Body of pancreas (tissue), 4 donors: ENCODE results near the gene NBAS. TPM values are rescaled to one million over a fixed set of nuclear protein-coding genes. Genes with fewer than 3 reads are reported as not detected.

Experiments used
- ATAC-seq: fragments of 150-250 bp; one replicate; pipeline ENCODE4 v1.9.1; 2016
- DNase-seq, 4 donors: peaks; one replicate each; pipeline ENCODE4 v3.0.0-alpha.2; 2019
- H3K27ac ChIP-seq, 4 donors: fragments of 200-600 bp; sonication (generic); 1 replicate in 3 of 4; 2 replicates in 1 of 4; pipeline versions ENCODE4 v1.5.1 to v1.6.1; 2016 to 2019; ENCODE audit warnings: mild to moderate bottlenecking in 1 of 4, mixed read lengths in 1 of 4, moderate library complexity in 1 of 4
- H3K27me3 ChIP-seq, 2 donors: fragments of 200-600 bp; sonication (generic); one replicate each; pipeline ENCODE4 v1.6.0; 2016; ENCODE audit warnings: mild to moderate bottlenecking in 1 of 2
- H3K36me3 ChIP-seq, 2 donors: fragments of 200-600 bp; sonication (generic); replicated peaks in 1 of 2; 2 replicates each; pipeline ENCODE4 v1.5.1; 2016; ENCODE audit warnings: low read depth in 2 of 2; ENCODE audit not compliant: insufficient read depth in 1 of 2
- H3K4me1 ChIP-seq: fragments of 200-600 bp; sonication (generic); one replicate; pipeline ENCODE4 v1.6.0; 2016
- H3K4me3 ChIP-seq, 2 donors: fragments of 200-600 bp; sonication (generic); 1 replicate in 1 of 2; 2 replicates in 1 of 2; pipeline ENCODE4 v1.5.1; 2016 to 2019
- H3K9me3 ChIP-seq, 3 donors: fragments of 200-600 bp; sonication (generic); 1 replicate in 2 of 3; 2 replicates in 1 of 3; pipeline ENCODE4 v1.5.1; 2016
- POLR2A ChIP-seq, 3 donors: fragments of 450-650 bp; IDR thresholded peaks; one replicate each; pipeline ENCODE4 v1.6.1; 2016; ENCODE audit warnings: antibody characterized with exemption in 3 of 3, mild to moderate bottlenecking in 2 of 3
- WGBS, 2 donors: methylation state at CpG; one replicate each; pipeline ENCODE4 v1.1.5; 2017; 5-methylcytosine and 5-hydroxymethylcytosine counted together
- intact Hi-C: fragments of 100-400 bp; cut with DNase I; formaldehyde crosslinking; loops from one replicate; pipeline ENCODE4 v1.15.1; 2023
- total RNA-seq, 2 donors: library from RNA; depleted of rRNA; stranded (reverse); fragments of >200 nt; gene quantifications; one replicate each; pipeline ENCODE4 v1.1.0, GENCODE V29; 2016
- TF ChIP-seq, protein P1 (sequence below), 7 experiments: fragments of 450-650 bp in 4 of 7; fragments of 200-600 bp in 3 of 7; sonication (generic) in 3 of 7; IDR thresholded peaks; one replicate each; pipeline ENCODE4 v1.5.1; 2016 to 2019; ENCODE audit warnings: antibody characterized with exemption in 7 of 7

Gene NBAS
- total RNA-seq, 2 donors from 2014 or later, result 34.0 to 35.9 TPM

DNA sequence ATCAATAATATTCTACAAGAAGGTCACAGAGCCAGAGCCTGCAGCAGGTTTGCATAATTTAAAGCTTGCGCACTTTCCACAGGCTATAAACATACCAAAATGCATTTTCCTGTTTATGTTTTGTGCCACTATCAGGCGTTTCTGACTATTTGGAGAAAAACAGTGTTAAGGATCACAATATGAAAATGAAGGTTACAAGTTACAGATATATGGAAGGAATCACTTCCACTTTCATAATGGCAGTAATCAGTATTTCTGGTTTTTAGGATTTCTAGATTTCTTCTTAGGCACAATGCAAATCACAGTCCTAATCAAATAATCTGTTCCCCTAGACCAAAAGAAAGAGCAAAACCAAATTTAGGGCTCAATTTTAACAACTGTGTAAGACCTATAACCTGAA, 279.5 kb downstream of the NBAS start:
- Histone ChIP-seq H3K4me3 (no peak overlapping the region), H3K27me3 (no peaks in the 10 kb centered on the region), H3K9me3 (no peaks in the 10 kb centered on the region), H3K27ac (no peak overlapping the region), H3K4me1 (peaks cover 5% of the 10 kb centered on the region), H3K36me3 (no peaks in the 10 kb centered on the region)
- ATAC-seq (no peak), DNase-seq (no peak)
- TF ChIP-seq, protein P1, sequence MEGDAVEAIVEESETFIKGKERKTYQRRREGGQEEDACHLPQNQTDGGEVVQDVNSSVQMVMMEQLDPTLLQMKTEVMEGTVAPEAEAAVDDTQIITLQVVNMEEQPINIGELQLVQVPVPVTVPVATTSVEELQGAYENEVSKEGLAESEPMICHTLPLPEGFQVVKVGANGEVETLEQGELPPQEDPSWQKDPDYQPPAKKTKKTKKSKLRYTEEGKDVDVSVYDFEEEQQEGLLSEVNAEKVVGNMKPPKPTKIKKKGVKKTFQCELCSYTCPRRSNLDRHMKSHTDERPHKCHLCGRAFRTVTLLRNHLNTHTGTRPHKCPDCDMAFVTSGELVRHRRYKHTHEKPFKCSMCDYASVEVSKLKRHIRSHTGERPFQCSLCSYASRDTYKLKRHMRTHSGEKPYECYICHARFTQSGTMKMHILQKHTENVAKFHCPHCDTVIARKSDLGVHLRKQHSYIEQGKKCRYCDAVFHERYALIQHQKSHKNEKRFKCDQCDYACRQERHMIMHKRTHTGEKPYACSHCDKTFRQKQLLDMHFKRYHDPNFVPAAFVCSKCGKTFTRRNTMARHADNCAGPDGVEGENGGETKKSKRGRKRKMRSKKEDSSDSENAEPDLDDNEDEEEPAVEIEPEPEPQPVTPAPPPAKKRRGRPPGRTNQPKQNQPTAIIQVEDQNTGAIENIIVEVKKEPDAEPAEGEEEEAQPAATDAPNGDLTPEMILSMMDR (IDR thresholded peaks at IDR 0.05), result no peak
- no peak for TF ChIP-seq POLR2A (IDR thresholded peaks at IDR 0.05)
- intact Hi-C loops, result no loop called here
- 74 to 93% methylated on average over 2 of the region's 2 CpGs for WGBS, 2 donors

DNA sequence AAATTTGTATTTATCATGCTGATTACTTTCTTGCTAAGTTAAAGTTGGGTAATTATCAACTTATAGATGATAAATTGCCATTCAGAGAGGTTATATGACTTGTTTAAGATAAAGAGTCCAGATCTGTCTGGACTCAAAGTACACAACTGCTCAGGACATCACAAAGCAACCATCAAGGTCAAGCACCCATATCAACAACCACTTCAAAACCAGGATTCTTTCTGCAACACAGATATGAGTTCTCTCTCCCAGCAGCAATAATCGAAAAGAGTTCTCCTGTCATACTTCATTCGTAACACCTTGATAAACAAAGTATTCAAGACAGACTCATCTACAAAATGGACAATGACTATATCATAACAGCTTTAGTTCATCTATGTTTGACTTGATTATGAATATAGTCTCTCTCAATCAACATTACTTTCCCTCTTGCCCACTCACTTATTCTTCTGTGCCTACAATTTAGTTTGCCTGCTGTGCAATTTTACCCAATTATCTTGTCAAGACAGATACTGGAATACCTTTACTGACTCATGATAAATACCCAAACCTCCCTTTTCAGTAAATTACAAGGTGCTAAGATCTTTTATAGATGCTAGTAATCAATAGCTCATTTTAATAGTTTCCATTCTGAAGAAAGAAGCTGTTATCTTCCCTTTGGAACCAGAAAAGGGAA, 281.8 kb downstream of the NBAS start:
- ATAC-seq (no peak), DNase-seq (no peak)
- no peaks in the 10 kb centered on the region for H3K27me3 ChIP-seq
- intact Hi-C loops, result no loop called here
- H3K4me3 ChIP-seq, result no peak overlapping the region
- H3K9me3 ChIP-seq, result no peaks in the 10 kb centered on the region
- H3K27ac ChIP-seq, result no peak overlapping the region
- WGBS, 2 donors, result 67 to 75% methylated on average over 2 of the region's 2 CpGs
- TF ChIP-seq, protein P1 (IDR thresholded peaks at IDR 0.05), result no peak
- TF ChIP-seq POLR2A (IDR thresholded peaks at IDR 0.05), result no peak
- H3K4me1 ChIP-seq, result peaks cover 5% of the 10 kb centered on the region
- H3K36me3 ChIP-seq, result no peaks in the 10 kb centered on the region

DNA sequence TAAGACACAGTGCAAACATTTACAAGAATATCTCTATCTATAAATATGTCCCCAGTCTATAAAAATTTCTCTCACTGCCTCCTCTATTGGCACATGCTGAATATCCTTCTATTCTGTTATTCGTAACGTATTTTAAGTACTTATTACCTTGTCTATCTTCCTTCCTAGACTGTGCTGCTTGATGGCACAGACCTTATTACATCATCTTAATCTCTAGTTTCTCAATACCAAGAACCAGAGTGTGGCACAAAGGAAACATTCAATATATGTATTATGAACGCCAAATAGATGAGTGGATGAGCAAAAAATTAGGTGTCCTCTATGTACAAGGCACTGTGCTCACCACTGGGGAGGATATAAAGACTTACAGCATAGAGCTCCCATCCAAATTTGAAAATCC, 282.8 kb downstream of the NBAS start:
- ATAC-seq, result no peak
- intact Hi-C loops, result no loop called here
- no peaks in the 10 kb centered on the region for H3K36me3 ChIP-seq
- WGBS, 2 donors, result 85 to 94% methylated on average over 3 of the region's 3 CpGs
- TF ChIP-seq POLR2A (IDR thresholded peaks at IDR 0.05), result no peak
- TF ChIP-seq, protein P1 (IDR thresholded peaks at IDR 0.05), result no peak
- no peaks in the 10 kb centered on the region for H3K9me3 ChIP-seq
- H3K4me1 ChIP-seq, result peaks cover 5% of the 10 kb centered on the region
- H3K4me3 ChIP-seq, result no peak overlapping the region
- no peak for DNase-seq
- no peak overlapping the region for H3K27ac ChIP-seq
- no peaks in the 10 kb centered on the region for H3K27me3 ChIP-seq

DNA sequence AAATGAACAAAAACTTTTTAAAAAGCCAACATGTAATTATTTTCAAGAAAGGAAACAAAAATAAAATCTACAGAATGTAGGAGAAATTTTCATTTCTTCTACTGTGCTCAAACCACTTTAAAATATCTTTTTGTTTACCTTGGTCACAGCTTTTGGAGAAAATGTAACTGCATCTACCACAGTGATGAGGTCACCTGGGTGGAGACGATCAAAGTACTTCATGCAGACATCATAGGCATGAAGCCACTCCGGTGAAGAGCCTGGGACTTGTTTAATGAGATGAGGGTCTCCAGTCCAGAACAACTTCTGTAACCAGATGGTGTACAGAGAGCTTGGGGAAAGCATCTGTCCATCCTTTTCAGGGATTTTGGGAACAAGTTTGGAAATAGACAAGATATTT, 285.8 kb downstream of the NBAS start:
- Histone ChIP-seq H3K4me1 (peaks cover 13% of the 10 kb centered on the region), H3K36me3 (no peaks in the 10 kb centered on the region), H3K27ac (no peak overlapping the region), H3K4me3 (no peak overlapping the region), H3K9me3 (no peaks in the 10 kb centered on the region), H3K27me3 (no peaks in the 10 kb centered on the region)
- no peak for ATAC-seq
- intact Hi-C loops, result no loop called here
- 93 to 96% methylated on average over 2 of the region's 2 CpGs for WGBS, 2 donors
- DNase-seq, result no peak
- TF ChIP-seq, protein P1 (IDR thresholded peaks at IDR 0.05), result no peak
- TF ChIP-seq POLR2A (IDR thresholded peaks at IDR 0.05), result no peak

DNA sequence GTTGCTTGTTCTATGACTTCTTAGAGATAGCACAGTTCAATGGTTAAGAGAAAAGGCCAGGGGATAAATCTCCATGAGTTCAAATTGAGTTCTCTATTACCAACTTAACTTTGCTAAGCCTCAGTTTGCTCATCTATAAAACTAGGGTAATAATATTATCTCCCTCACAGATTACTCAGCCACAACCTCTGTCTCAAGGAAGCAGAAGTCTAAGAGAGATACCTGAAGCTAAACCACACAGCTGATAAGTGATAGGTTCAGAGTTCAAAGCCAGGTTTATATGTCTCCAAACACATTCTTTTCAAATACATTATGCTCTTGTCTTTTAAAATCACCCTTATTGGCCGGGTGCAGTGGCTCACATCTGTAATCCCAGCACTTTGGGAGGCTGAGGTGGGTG, 287.7 kb downstream of the NBAS start:
- ATAC-seq, result no peak
- WGBS, 2 donors, result 94 to 100% methylated on average over 1 of the region's 1 CpG
- no peak overlapping the region for H3K4me3 ChIP-seq
- H3K27me3 ChIP-seq, result no peaks in the 10 kb centered on the region
- no peaks in the 10 kb centered on the region for H3K9me3 ChIP-seq
- no peak for DNase-seq
- peaks cover 8% of the 10 kb centered on the region for H3K4me1 ChIP-seq
- no peaks in the 10 kb centered on the region for H3K36me3 ChIP-seq
- TF ChIP-seq, protein P1 (IDR thresholded peaks at IDR 0.05), result no peak
- TF ChIP-seq POLR2A (IDR thresholded peaks at IDR 0.05), result no peak
- no peak overlapping the region for H3K27ac ChIP-seq
- intact Hi-C loops, result no loop called here
